22Rv1 (cell line): Measurements from ENCODE around the gene CABCOCO1.
"Not testable (repeated sequence)": the region's sequence is repeated elsewhere in the genome, so short reads cannot be mapped to it uniquely, and the experiment has no call there.

Experiments
- H3K27ac ChIP-seq: fragments of 450-650 bp; 2 replicates; pipeline ENCODE4 v1.5.1; 2017
- ZFX ChIP-seq: fragments of 450-650 bp; IDR thresholded peaks from 2 replicates; pipeline ENCODE4 v1.6.1; 2017; ENCODE audit warnings: antibody characterized with exemption, borderline replicate concordance
- TF ChIP-seq, protein P1 (sequence below): fragments of 450-650 bp; IDR thresholded peaks from 2 replicates; pipeline ENCODE4 v1.5.1; 2017; ENCODE audit warnings: mild to moderate bottlenecking

CABCOCO1 gene

DNA sequence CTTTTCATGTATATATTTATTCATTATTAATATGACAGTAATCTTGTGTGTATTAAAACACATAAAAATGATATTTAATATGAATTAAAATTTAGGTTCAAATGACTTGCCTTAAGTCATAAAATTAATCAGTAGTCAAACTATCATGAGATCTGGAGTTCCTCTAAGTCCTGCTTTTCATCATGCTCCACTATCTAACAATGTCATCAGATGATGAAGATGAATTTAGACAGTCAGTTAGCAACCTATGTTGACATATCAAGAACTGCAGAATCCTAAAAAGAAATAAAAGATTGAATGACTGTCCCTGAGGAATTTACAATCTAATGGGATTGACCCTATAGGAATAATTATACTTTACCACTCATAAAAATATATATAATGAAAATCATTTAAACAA is 7.1 kb downstream of the CABCOCO1 start:
- TF ChIP-seq, protein P1, sequence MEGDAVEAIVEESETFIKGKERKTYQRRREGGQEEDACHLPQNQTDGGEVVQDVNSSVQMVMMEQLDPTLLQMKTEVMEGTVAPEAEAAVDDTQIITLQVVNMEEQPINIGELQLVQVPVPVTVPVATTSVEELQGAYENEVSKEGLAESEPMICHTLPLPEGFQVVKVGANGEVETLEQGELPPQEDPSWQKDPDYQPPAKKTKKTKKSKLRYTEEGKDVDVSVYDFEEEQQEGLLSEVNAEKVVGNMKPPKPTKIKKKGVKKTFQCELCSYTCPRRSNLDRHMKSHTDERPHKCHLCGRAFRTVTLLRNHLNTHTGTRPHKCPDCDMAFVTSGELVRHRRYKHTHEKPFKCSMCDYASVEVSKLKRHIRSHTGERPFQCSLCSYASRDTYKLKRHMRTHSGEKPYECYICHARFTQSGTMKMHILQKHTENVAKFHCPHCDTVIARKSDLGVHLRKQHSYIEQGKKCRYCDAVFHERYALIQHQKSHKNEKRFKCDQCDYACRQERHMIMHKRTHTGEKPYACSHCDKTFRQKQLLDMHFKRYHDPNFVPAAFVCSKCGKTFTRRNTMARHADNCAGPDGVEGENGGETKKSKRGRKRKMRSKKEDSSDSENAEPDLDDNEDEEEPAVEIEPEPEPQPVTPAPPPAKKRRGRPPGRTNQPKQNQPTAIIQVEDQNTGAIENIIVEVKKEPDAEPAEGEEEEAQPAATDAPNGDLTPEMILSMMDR = no peak
- no peak for TF ChIP-seq ZFX
- H3K27ac ChIP-seq = no peak overlapping the region

DNA sequence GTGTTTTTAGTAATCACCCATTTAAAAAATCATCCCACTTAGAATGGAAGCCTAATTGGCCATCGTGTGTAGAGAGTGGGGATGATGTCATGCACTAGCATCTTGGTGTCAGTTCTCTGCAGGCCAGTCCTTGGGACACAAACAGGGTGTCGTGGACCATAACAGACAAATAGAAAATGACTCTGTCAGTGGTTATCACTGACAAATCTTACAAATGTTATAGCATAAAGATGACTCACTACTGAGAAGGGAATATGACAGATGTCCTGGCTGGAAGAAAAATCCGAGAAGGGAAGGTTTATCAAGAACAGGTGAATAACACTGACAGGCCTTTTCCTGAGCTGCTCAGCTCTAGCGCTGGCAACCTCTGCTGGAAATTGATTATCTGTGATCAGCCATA is 10.6 kb downstream of the CABCOCO1 start:
- no peak overlapping the region for H3K27ac ChIP-seq
- TF ChIP-seq, protein P1 = no peak
- TF ChIP-seq ZFX = no peak

DNA sequence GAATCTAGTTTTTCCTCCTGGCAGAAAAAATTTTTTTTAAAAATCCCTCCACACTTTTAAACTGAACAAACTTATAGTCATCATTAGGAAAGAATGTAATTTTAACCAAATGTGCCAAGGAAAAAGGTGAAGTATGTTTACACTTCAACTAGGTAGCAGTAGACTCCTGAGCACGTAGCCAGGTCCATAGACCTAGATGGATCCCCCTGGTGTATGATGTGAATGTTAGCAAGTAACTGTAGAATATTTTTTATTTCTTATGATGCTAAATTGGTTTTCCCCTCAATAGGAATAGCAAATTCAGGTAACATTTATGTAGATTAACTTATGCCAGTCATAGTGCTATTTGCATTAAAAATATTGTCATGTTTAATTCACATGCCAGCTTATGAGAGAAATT is 19.6 kb downstream of the CABCOCO1 start:
- TF ChIP-seq, protein P1 = peak; percentile 11; the same call in 1 of the 2 replicates
- no peak for TF ChIP-seq ZFX
- no peak overlapping the region for H3K27ac ChIP-seq

DNA sequence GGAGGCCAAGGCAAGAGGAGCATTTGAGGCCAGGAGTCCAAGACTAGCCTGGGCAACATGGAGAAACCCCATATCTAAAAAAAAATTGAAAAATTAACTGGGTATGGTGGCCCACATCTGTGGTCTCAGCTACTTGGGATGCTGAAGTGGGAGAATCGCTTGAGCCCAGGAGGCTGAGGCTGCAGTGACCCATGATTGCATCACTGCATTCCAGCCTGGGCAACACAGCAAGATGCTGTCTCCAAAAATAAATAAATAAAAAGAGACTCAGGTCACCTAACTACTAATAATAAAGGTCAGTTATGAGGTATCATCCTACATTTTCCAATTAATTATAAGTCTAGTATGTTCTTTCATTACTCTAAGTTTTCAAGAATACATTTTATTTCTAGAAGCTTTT is 20.6 kb downstream of the CABCOCO1 start:
- H3K27ac ChIP-seq = no peak overlapping the region

DNA sequence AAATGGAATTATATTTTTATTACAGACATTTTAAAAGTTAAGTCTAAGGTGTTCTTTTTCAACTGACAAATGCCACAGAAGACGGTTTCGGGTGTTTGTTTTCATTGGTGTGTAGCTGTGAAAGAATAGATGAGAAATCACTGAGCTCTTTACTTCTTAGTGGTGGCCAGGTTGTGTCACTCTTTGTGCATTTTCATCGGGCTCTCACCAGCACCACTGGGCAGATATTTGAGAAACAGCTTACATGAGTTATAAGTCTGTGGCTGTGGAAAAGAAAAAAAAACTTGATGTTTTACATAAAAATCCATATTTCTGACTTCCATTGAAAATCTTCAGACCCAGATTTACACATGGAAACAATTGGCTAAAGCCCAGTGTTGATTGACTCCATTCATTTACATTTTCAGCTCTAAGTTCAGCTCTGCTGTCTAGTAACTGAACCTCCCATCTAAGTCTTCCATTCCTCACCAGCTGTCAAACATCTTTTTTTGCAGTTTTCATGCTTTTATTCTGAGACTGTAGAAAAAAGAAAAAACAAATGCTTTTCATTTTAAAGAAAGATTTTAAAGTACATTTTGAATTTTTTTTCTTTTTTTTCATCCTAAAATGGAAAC is 22.3 kb downstream of the CABCOCO1 start:
- no peak overlapping the region for H3K27ac ChIP-seq
- TF ChIP-seq, protein P1 = no peak
- TF ChIP-seq ZFX = no peak

More for the DNA sequence above, 20.6 kb downstream of the CABCOCO1 start:
- TF ChIP-seq ZFX = no peak
- TF ChIP-seq, protein P1 = no peak

DNA sequence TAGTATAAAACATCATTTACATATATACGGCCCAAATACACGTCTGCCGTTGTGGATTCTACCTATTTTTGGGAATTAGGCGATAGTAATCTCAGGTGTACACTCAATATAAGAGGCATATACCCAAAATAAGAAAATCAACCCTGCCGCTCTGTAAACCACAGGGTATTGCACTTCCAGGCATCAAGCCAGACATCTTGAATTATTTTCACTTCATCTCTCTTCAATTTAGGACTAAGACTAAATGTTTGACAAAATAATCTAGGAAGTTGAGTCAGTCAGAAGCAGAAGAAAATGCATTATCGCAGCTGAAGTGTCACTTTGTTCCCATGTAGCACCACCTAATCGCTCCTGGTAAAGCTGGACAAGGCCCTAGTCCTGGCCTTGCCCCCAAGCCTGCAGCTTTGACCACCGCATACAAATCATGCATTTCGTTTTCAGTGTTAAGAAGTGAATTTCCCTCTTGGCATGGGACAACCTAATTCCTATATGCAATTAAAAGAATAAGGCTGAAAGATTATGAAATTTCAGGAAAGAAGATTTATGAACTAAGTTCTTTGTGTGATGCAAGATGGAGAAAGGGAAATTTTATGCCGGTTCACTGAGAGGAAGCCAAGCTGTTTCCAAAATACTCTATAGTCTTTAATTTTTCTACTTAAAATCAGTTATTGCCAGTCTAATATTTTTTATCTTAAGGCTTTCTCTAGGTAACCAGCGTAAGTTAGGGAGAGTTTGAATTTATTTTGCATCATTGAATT is 26.0 kb downstream of the CABCOCO1 start:
- no peak overlapping the region for H3K27ac ChIP-seq
- TF ChIP-seq ZFX = no peak
- TF ChIP-seq, protein P1 = no peak

DNA sequence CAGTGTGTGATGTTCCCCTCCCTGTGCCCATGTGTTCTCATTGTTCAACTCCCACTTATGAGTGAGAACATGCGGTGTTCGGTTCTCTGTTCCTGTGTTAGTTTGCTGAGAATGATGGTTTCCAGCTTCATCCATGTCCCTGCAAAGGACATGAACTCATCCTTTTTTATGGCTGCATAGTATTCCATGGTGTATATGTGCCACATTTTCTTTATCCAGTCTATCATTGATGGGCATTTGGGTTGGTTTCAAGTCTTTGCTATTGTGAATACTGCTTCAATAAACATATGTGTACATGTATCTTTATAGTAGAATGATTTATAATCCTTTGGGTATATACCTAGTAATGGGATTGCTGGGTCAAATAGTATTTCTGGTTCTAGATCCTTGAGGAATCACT is 28.9 kb downstream of the CABCOCO1 start:
- not testable (repeated sequence) for H3K27ac ChIP-seq
